Measurements from ENCODE around the gene BBS1.
A peak's percentile ranks its signal among the peaks of the same experiment; 100 is the strongest.

Gene BBS1

GRCh38 chr11:66555416-66555815 is 45.0 kb downstream of the BBS1 start:
- DNase-seq, result no peak

- no peak for DNase-seq
Measured at GRCh38 chr11:66556086-66556485, 45.7 kb downstream of the BBS1 start.

DNA sequence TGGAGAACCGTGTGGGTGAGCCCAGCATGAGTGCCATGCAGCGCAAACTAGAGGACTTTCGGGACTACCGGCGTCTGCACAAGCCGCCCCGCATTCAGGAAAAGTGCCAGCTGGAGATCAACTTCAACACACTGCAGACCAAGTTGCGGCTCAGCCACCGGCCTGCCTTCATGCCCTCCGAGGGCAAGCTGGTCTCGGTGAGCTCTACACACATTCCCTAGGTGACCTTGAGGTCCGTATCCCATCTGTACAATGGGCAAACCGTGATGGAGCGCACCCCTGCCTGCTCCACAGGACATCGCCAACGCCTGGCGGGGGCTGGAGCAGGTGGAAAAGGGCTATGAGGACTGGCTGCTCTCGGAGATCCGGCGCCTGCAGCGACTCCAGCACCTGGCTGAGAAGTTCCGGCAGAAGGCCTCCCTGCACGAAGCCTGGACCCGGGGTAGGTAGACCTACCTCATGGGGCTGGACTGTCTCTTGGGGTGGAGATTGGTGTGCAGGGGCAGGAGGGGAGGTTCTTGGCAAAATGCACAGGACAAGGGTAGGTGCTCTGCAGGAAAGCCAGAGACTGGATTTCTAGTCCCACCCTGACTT is 47.4 kb downstream of the BBS1 start:
- DNase-seq, result no peak

DNA sequence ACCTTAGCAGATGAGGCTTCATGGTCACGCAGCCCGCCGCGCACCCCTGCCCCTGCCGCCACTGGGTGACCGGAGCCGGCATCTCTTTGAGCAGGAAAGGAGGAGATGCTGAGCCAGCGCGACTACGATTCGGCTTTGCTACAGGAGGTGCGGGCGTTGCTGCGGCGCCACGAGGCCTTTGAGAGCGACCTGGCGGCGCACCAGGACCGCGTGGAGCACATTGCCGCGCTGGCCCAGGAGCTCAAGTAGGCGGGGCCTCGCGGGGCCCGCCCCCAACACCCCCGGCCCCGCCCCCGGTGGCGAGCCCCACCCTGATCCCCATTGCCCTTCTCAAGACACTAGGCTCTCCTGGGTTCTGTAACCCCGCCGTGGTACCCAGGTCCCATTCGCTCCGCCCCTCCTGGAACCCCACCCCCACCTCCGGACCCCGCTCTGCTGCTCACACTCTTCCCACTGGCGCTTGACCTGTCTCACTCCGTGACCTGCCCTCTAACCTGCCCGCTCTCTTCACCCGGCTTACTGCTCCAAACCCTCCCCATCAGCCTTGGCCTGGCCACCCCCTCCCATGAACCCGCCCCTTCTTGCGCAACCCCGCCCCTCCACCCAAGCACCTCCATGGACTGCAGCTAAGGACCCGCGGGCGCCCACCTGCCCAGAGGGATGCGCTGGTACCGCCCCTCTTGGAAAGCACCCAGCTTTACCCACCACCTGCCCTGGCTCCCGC is 48.9 kb downstream of the BBS1 start:
- no peak for DNase-seq

DNA sequence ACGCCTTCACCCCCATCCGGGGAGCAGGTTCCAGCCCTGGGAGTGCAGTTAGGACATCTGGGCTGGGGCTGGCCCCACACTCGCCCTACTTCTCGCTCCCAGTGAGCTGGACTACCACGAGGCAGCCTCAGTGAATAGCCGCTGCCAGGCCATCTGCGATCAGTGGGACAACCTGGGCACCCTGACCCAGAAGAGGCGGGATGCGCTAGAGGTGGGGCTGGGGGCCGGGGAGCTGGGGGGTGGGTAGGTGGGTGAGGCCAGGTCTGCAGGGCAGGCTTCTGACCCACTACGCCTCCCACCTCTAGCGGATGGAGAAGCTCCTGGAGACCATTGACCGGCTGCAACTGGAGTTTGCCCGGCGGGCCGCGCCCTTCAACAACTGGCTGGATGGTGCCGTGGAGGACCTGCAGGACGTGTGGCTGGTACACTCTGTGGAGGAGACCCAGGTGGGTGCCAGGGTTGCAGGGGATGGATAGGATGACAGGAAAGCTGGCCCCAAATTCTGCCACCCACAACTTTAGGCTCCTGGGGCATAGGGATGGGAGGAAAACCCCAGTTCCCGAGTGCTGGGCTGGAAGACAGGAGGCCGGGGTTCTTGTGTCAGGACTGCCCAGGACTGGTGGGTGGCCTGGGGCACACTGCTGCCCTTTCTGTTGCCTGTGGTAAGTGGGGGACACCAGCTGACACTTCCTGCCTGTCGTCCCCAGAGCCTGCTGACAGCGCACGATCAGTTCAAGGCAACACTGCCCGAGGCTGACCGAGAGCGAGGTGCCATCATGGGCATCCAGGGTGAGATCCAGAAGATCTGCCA is 49.6 kb downstream of the BBS1 start:
- DNase-seq, result no peak

- no peak for DNase-seq
Measured at GRCh38 chr11:66561178-66561974, 50.9 kb downstream of the BBS1 start.

- DNase-seq, result no peak
Measured at GRCh38 chr11:66561975-66562248, 51.5 kb downstream of the BBS1 start.

GRCh38 chr11:66562275-66562674 is 51.8 kb downstream of the BBS1 start:
- no peak for DNase-seq

GRCh38 chr11:66562907-66563583 is 52.6 kb downstream of the BBS1 start:
- no peak for DNase-seq

DNA sequence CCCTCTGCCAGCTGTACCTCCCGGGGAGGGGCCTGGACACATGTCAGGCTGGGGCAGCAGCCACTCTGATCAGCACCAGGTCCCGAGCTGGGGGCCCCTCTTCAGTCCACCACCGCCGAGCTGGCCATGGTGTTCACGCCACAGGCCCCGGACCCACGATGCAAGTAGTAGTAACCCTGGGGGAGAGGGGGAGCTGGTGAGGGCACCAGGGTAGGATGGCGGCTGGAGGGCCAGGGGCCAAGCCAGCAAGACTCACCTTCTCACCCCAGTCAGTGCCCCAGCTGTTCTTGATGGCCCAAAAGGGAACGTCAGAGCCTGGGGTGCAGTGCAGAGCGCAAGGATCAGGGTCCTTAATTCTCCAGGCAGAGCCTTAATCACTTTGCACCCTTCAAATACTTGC is 53.4 kb downstream of the BBS1 start:
- DNase-seq, result no peak

- no peak for DNase-seq
Measured at GRCh38 chr11:66564538-66564937, 54.1 kb downstream of the BBS1 start.

DNA sequence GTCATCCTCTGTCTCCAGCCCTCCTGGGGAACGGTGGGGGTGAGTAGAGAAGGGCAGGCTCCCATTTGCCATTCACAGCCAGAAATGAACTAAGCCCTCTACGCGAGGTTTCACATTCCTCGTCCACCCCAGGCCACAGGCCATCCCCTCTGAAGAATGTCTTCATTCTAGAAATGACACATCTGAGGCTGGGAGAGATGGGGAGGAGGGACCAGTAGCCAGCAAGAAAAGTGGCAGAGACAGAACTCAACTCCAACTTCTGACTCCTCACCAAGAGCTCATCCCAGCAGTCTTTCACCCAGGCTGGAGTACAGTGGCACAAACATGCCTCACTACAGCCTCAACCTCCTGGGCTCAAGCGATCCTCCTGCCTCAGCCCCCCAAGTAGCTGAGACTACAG is 54.5 kb downstream of the BBS1 start:
- no peak for DNase-seq

DNA sequence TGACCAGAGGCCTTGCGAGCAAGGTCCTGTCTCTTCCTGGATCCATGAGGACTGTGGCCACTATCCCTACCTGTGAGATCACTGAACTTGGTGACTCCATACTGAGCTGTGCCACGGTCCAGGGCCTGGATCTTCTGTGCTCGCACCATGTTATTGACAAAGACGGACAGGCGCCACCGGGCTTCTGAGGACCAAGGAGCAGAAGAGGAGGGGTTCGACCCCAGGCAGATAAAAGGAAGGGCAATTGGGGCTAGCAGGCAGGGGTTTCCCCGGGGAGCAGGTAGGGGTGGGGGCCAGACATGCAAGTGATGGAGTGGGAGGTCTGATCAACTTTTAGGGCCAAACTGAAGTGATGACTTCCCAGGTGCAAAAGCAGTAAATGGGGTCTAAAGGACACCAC is 55.8 kb downstream of the BBS1 start:
- no peak for DNase-seq

GRCh38 chr11:66567787-66568123 is 57.3 kb downstream of the BBS1 start:
- no peak for DNase-seq

DNA sequence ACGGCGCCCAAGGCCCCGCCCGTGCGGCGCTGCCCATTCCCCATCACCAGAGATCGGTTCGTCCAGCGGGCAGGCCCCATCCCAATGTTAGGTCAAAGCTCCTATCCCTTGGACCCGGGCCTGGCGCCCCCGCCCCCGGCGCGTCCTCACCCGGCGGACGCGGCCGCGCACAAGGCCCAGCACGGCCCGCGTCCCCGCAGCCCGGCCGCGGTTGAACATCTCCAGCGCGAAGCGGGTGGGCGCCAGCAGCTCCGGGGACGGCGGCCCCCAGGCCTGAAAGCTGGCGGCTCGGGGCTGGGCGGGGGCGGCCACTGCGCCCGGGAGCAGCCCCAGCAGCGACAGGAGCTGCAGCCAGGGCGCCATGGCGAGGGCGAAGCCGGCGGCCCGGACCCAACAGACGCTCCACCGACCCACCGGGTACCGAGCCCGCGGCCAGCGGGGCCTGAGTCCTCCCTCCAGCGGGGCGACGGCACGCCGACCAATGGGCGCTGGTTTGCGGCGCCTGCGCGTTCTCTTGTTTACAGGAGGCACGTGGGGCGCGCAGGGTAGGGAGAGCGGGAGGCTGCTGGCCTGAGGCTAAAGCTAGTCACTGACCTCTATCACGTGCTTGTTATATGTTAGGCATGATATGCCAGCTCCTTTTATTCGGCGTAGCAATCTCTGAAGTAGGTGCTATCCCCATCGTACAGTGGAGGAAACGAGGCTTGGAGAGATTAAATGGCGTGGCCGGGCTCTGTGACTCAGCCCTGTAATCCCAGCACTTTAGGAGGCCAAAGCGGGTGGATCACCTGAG is 57.9 kb downstream of the BBS1 start, which contains the start of gene CTSF:
TSS of gene CTSF (minus strand) at position 483 of the 793 bp plus-strand sequence. CDS start at position 363, 120 bp downstream.
- peak; percentile 82 for DNase-seq

DNA sequence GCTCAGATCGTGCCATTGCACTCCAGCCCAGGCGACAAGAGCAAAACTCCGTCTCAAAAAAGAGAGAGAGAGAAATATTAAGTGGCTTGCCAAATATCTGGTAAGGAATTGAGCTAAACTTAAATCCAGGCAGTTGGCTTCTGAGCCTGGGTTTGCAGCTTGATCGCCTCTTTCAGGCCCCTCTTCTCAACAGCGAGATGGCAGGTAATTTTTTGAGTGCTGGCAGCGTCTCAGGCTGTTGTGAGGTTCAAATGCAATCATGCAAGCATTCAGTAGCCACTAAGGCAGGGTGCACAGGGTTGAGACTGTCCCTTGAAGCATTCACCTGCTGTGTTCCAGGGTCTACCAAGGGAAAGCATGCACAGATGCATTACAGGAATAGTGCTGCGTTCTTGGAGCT is 58.6 kb downstream of the BBS1 start:
- no peak for DNase-seq

- DNase-seq, result no peak
Measured at GRCh38 chr11:66570079-66570849, 59.8 kb downstream of the BBS1 start.

DNA sequence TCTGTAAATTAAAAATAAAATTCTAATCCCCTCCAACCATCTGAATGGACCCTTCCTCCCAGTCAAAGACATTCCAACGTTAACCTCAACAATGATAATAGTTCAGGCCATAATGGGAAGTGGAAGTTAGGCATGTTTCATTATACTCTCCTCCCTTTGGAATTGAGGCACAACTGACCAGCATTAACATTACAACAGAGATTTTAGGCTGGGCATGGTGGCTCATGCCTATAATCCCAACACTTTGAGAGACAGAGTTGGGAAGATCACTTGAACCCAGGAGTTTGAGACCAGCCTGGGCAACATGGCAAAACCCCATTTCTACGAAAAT is 60.4 kb downstream of the BBS1 start:
- no peak for DNase-seq

GRCh38 chr11:66579017-66579606 is 68.7 kb downstream of the BBS1 start:
- peak; percentile 72 for DNase-seq

DNA sequence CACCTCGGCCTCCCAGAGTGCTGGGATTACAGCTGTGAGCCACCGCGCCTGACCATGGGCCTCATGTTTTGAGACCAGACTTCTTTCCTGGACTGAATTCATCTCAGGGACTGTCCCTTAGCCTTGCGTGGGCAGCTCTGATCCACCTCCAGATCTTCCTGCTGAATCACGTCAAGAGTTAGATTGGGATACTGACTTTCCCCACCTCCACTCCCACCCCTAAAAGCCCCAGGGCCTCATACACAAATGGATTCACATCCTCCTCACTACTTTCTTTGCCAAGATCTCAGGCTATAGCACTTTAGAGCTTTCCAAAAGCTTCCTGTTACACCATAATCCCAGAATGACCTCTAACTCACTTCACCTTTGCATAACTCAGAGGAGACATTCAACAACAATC is 70.4 kb downstream of the BBS1 start:
- DNase-seq, result no peak

GRCh38 chr11:66581261-66581660 is 70.8 kb downstream of the BBS1 start:
- no peak for DNase-seq

All from EL (cell line).